ENCODE data around the gene TRIM7. TPM values are rescaled to one million over a fixed set of nuclear protein-coding genes. Genes with fewer than 3 reads are reported as not detected.

Gene TRIM7
- total RNA-seq, 1 experiment from 2014 or later = 25.8 TPM

DNA sequence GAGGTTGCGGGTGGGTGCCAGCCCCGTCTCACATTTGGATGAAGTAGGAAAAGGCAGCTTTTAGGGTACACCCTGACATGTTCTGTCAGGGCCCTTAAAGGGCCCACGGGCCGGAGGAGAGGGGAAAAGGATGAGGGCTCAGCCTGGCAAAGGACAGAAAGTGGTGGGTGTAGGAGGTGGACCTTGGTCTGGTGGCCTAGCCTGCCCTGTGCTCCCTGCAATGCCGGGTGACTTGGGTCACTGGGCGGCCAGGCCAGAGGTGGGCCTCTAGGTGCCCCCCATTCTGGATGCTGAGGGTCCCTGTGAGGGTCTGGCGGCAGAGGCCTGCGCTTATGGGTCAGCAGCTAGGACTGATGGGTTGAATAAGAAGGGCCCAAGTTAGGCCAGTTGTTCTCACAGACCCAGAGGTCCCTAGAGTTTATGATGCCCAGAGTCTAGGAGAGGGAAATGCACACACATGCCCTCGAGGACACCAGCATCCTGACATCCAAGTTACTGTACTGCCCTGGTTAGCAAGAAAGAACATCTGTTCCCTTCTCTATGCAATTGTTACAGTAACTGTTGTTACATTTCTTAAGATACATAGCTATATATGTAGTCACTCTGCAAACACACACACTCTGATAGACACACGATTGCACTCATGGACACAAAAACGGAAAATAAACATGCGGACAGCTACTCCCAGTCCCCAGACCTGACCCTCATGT is 12.5 kb downstream of the TRIM7 start:
- in situ Hi-C loops (cut with HindIII; ENCODE audit: low pct_unique_long_range_greater_than_20kb, low sequenced_read_pairs) = no loop called here

More for the DNA sequence above, 12.5 kb downstream of the TRIM7 start:
- Histone ChIP-seq H3K4me1 (ENCODE audit: control insufficient read depth, insufficient read depth, low read length) (peaks cover 17% of the 10 kb centered on the region), H3K27ac (ENCODE audit: low read length) (peak overlapping the region; percentile 81), H3K4me3 (ENCODE audit: low read depth in 2 of 2, low read length in 2 of 2) (peak overlapping the region; percentile 85 to 98), H3K27me3 (ENCODE audit: control insufficient read depth, insufficient read depth, low read length) (no peaks in the 10 kb centered on the region), H3K36me3 (ENCODE audit: control insufficient read depth, insufficient read depth, low read length) (no peaks in the 10 kb centered on the region), H3K9me3 (ENCODE audit: control insufficient read depth, insufficient read depth, low read depth, low read length) (no peaks in the 10 kb centered on the region)
- ChIA-PET POLR2A (interaction anchor here (0.6 to 1.8 kb wide), 4 partner anchors 8 to 51 kb away, joined by 4 to 14 read pairs (median 6); partner anchors contain the start of genes RACK1 and TRIM41), CTCF (no interaction called here)
- ATAC-seq (no peak), DNase-seq (ENCODE audit: low read depth, low spot score) (no peak)
- TSS peak; percentile 89 for BruUV-seq (replicated peaks)
- TF ChIP-seq REST (IDR thresholded peaks at IDR 0.05; ENCODE audit: insufficient read depth in 1 of 2, low read depth in 2 of 2, low read length in 1 of 2) = no peak
- no peak for TF ChIP-seq POLR2AphosphoS5 (IDR thresholded peaks at IDR 0.05; ENCODE audit: low read depth, low read length)
- no peak for TF ChIP-seq CTCF (IDR thresholded peaks at IDR 0.05)
- TF ChIP-seq SIN3A (IDR thresholded peaks at IDR 0.05; ENCODE audit: borderline replicate concordance, insufficient read depth, low read depth, low read length) = no peak
- intact Hi-C loops (cut with micrococcal nuclease; ENCODE audit: unreplicated experiment) = no loop called here
